Measurements from ENCODE around the gene OR2T35. TPM values are rescaled to one million over a fixed set of nuclear protein-coding genes. Genes with fewer than 3 reads are reported as not detected.
"Not testable (repeated sequence)": the region's sequence is repeated elsewhere in the genome, so short reads cannot be mapped to it uniquely, and the experiment has no call there.

Gene OR2T35
- total and polyA plus RNA-seq, 2 donors (not counting 1 experiment from before 2014, with no cell fraction given): not detected

GRCh38 chr1:248656797-248657196 lies 11.7 kb upstream of the OR2T35 start:
- not testable (repeated sequence) for H4K20me1 ChIP-seq (ENCODE audit: control insufficient read depth, extremely low read depth, insufficient read depth, low read length); H2AFZ ChIP-seq (ENCODE audit: low read length); H3K36me3 ChIP-seq (ENCODE audit: control insufficient read depth, insufficient read depth, low read length); DNase-seq (ENCODE audit: low read depth in 2 of 2); H3K79me2 ChIP-seq (ENCODE audit: control insufficient read depth, insufficient read depth, low read length); H3K9me3 ChIP-seq (ENCODE audit: control insufficient read depth, insufficient read depth, low read depth, low read length); H3K27me3 ChIP-seq (ENCODE audit: control insufficient read depth, insufficient read depth, low read length); H3K27ac ChIP-seq (ENCODE audit: insufficient read depth, low read length); H3K4me1 ChIP-seq (ENCODE audit: control insufficient read depth, extremely low read depth, insufficient read depth, low read length); H3K9ac ChIP-seq (ENCODE audit: insufficient read depth, low read length); H3K4me2 ChIP-seq (ENCODE audit: extremely low read depth, insufficient read depth, low read length); H3K4me3 ChIP-seq (replicated peaks in 1 of 4; ENCODE audit: control extremely low read depth in 1 of 4, insufficient read depth in 1 of 4, low read depth in 3 of 4, low read length in 4 of 4)

- not testable (repeated sequence) for H3K9ac ChIP-seq (ENCODE audit: insufficient read depth, low read length); H3K9me3 ChIP-seq (ENCODE audit: control insufficient read depth, insufficient read depth, low read depth, low read length); H3K36me3 ChIP-seq (ENCODE audit: control insufficient read depth, insufficient read depth, low read length); H3K4me3 ChIP-seq (replicated peaks in 1 of 4; ENCODE audit: control extremely low read depth in 1 of 4, insufficient read depth in 1 of 4, low read depth in 3 of 4, low read length in 4 of 4); H4K20me1 ChIP-seq (ENCODE audit: control insufficient read depth, extremely low read depth, insufficient read depth, low read length); H3K27me3 ChIP-seq (ENCODE audit: control insufficient read depth, insufficient read depth, low read length); H3K79me2 ChIP-seq (ENCODE audit: control insufficient read depth, insufficient read depth, low read length); H3K27ac ChIP-seq (ENCODE audit: insufficient read depth, low read length); H2AFZ ChIP-seq (ENCODE audit: low read length); DNase-seq (ENCODE audit: low read depth in 2 of 2); H3K4me2 ChIP-seq (ENCODE audit: extremely low read depth, insufficient read depth, low read length); H3K4me1 ChIP-seq (ENCODE audit: control insufficient read depth, extremely low read depth, insufficient read depth, low read length)
These were observed 10.3 kb upstream of the OR2T35 start, which contains the start of gene OR2T27 for GRCh38 chr1:248655354-248655753. OR2T27 (minus strand) TSS chr1:248655528; CDS start chr1:248650884, 4,644 bp downstream.

- H3K9me3 ChIP-seq (ENCODE audit: control insufficient read depth, insufficient read depth, low read depth, low read length); H3K4me3 ChIP-seq (replicated peaks in 1 of 4; ENCODE audit: control extremely low read depth in 1 of 4, insufficient read depth in 1 of 4, low read depth in 3 of 4, low read length in 4 of 4); DNase-seq (ENCODE audit: low read depth in 2 of 2); H3K36me3 ChIP-seq (ENCODE audit: control insufficient read depth, insufficient read depth, low read length); H3K4me2 ChIP-seq (ENCODE audit: extremely low read depth, insufficient read depth, low read length); H3K79me2 ChIP-seq (ENCODE audit: control insufficient read depth, insufficient read depth, low read length); H3K4me1 ChIP-seq (ENCODE audit: control insufficient read depth, extremely low read depth, insufficient read depth, low read length); H2AFZ ChIP-seq (ENCODE audit: low read length); H3K9ac ChIP-seq (ENCODE audit: insufficient read depth, low read length); H3K27me3 ChIP-seq (ENCODE audit: control insufficient read depth, insufficient read depth, low read length); H4K20me1 ChIP-seq (ENCODE audit: control insufficient read depth, extremely low read depth, insufficient read depth, low read length); H3K27ac ChIP-seq (ENCODE audit: insufficient read depth, low read length): not testable (repeated sequence)
These were observed 3.9 kb upstream of the OR2T35 start for GRCh38 chr1:248648770-248649536.

DNA sequence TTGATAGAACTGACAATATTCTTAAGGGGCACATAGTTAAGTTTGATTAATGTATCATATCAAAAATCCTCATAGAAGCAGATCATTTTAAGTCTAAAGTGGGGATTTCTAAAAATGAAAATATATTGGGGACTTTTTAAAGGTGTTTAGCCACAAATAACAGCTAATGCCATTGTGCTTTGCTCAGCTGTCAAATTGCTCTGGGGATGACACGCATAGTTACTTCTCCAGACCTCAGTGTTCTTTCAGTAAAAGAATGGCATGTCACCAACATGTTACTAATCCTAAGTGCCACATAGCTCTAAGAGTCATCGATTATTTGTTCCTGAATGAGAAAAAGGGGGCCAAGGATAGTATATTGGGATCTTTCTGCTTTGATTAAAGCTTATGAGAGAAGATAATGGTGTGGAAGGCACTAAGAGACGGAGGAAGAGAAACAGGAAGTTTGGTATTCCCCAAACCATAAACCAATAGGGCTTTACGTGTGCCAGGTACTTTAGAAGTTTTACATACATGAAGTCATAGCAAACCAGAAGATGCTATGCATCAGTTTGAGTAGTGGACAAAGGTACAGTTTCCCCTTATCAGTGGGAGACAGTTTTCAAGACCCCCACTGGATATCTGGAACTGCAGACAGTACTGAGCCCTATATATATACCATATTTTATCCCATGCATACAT lies 2.0 kb downstream of the OR2T35 start:
- not testable (repeated sequence) for H3K9ac ChIP-seq (ENCODE audit: insufficient read depth, low read length); H4K20me1 ChIP-seq (ENCODE audit: control insufficient read depth, extremely low read depth, insufficient read depth, low read length); H3K27ac ChIP-seq (ENCODE audit: insufficient read depth, low read length); H3K36me3 ChIP-seq (ENCODE audit: control insufficient read depth, insufficient read depth, low read length); H3K9me3 ChIP-seq (ENCODE audit: control insufficient read depth, insufficient read depth, low read depth, low read length); DNase-seq (ENCODE audit: low read depth in 2 of 2); H3K4me2 ChIP-seq (ENCODE audit: extremely low read depth, insufficient read depth, low read length); H3K4me3 ChIP-seq (replicated peaks in 1 of 4; ENCODE audit: control extremely low read depth in 1 of 4, insufficient read depth in 1 of 4, low read depth in 3 of 4, low read length in 4 of 4); H3K27me3 ChIP-seq (ENCODE audit: control insufficient read depth, insufficient read depth, low read length); H3K4me1 ChIP-seq (ENCODE audit: control insufficient read depth, extremely low read depth, insufficient read depth, low read length); H3K79me2 ChIP-seq (ENCODE audit: control insufficient read depth, insufficient read depth, low read length); H2AFZ ChIP-seq (ENCODE audit: low read length)

GRCh38 chr1:248641583-248641982 lies 3.5 kb downstream of the OR2T35 start:
- H3K9ac ChIP-seq (ENCODE audit: insufficient read depth, low read length); H3K27ac ChIP-seq (ENCODE audit: insufficient read depth, low read length); H3K27me3 ChIP-seq (ENCODE audit: control insufficient read depth, insufficient read depth, low read length); H3K4me2 ChIP-seq (ENCODE audit: extremely low read depth, insufficient read depth, low read length); H3K79me2 ChIP-seq (ENCODE audit: control insufficient read depth, insufficient read depth, low read length); H3K36me3 ChIP-seq (ENCODE audit: control insufficient read depth, insufficient read depth, low read length); DNase-seq (ENCODE audit: low read depth in 2 of 2); H2AFZ ChIP-seq (ENCODE audit: low read length); H3K4me3 ChIP-seq (replicated peaks in 1 of 4; ENCODE audit: control extremely low read depth in 1 of 4, insufficient read depth in 1 of 4, low read depth in 3 of 4, low read length in 4 of 4); H3K4me1 ChIP-seq (ENCODE audit: control insufficient read depth, extremely low read depth, insufficient read depth, low read length); H4K20me1 ChIP-seq (ENCODE audit: control insufficient read depth, extremely low read depth, insufficient read depth, low read length); H3K9me3 ChIP-seq (ENCODE audit: control insufficient read depth, insufficient read depth, low read depth, low read length): not testable (repeated sequence)

- H3K4me3 ChIP-seq (replicated peaks in 1 of 4; ENCODE audit: control extremely low read depth in 1 of 4, insufficient read depth in 1 of 4, low read depth in 3 of 4, low read length in 4 of 4); H3K9me3 ChIP-seq (ENCODE audit: control insufficient read depth, insufficient read depth, low read depth, low read length); H3K79me2 ChIP-seq (ENCODE audit: control insufficient read depth, insufficient read depth, low read length); H2AFZ ChIP-seq (ENCODE audit: low read length); H3K4me2 ChIP-seq (ENCODE audit: extremely low read depth, insufficient read depth, low read length); H3K27ac ChIP-seq (ENCODE audit: insufficient read depth, low read length); H3K4me1 ChIP-seq (ENCODE audit: control insufficient read depth, extremely low read depth, insufficient read depth, low read length); H3K27me3 ChIP-seq (ENCODE audit: control insufficient read depth, insufficient read depth, low read length); H3K36me3 ChIP-seq (ENCODE audit: control insufficient read depth, insufficient read depth, low read length); DNase-seq (ENCODE audit: low read depth in 2 of 2); H4K20me1 ChIP-seq (ENCODE audit: control insufficient read depth, extremely low read depth, insufficient read depth, low read length); H3K9ac ChIP-seq (ENCODE audit: insufficient read depth, low read length): not testable (repeated sequence)
These were observed 4.2 kb downstream of the OR2T35 start for GRCh38 chr1:248640906-248641305.

All from fibroblast of lung (primary cell).